Ascending aorta (tissue), 2 donors: ENCODE results near the gene DHRS3. TPM values are rescaled to one million over a fixed set of nuclear protein-coding genes. Genes with fewer than 3 reads are reported as not detected.

Experiments used
- DNase-seq, 2 donors: peaks; one replicate each; pipeline ENCODE4 v3.0.0-alpha.2; 2019; ENCODE audit warnings: low spot score in 2 of 2
- H3K27ac ChIP-seq, 2 donors: fragments of 200-600 bp; sonication (generic); one replicate each; pipeline ENCODE4 v1.5.1; 2016 to 2017; ENCODE audit warnings: mild to moderate bottlenecking in 1 of 2
- H3K27me3 ChIP-seq: fragments of 200-600 bp; sonication (generic); one replicate; pipeline ENCODE4 v1.5.1; 2017
- H3K36me3 ChIP-seq, 2 donors: fragments of 200-600 bp; sonication (generic); one replicate each; pipeline ENCODE4 v1.5.1; 2016
- H3K4me1 ChIP-seq, 2 donors: fragments of 200-600 bp; sonication (generic); one replicate each; pipeline ENCODE4 v1.5.1; 2016 to 2017; ENCODE audit warnings: mild to moderate bottlenecking in 1 of 2
- H3K4me3 ChIP-seq, 2 donors: fragments of 200-600 bp; sonication (generic); one replicate each; pipeline ENCODE4 v1.5.1; 2016 to 2017; ENCODE audit warnings: mild to moderate bottlenecking in 1 of 2
- H3K9me3 ChIP-seq, 2 donors: fragments of 200-600 bp; sonication (generic); one replicate each; pipeline ENCODE4 v1.5.1; 2016
- CTCF ChIP-seq, 3 experiments: fragments of 200-600 bp in 2 of 3; fragments of 450-650 bp in 1 of 3; sonication (generic) in 2 of 3; IDR thresholded peaks; one replicate each; pipeline ENCODE4 v1.5.1; 2016 to 2019; ENCODE audit warnings: antibody characterized with exemption in 3 of 3, mild to moderate bottlenecking in 1 of 3, moderate library complexity in 1 of 3
- intact Hi-C: fragments of 100-400 bp; cut with DNase I; formaldehyde crosslinking; loops from one replicate; pipeline ENCODE4 v1.15.1; 2023
- total RNA-seq: library from RNA; depleted of rRNA; stranded (reverse); fragments of >200 nt; gene quantifications from one replicate; pipeline ENCODE4 v1.1.0, GENCODE V29; 2016

The DHRS3 gene
- total RNA-seq, 1 donor from 2014 or later = 39.4 TPM

- intact Hi-C loops = no loop called here
- Histone ChIP-seq H3K4me1 (no peaks in the 10 kb centered on the region), H3K27ac (no peak within 1 kb of the TSS), H3K27me3 (no peaks in the 10 kb centered on the region), H3K4me3 (no peak within 1 kb of the TSS), H3K9me3 (peaks cover 13 to 24% of the 10 kb centered on the region in 2 donors), H3K36me3 (no peaks in the 10 kb centered on the region)
- TF ChIP-seq CTCF (IDR thresholded peaks at IDR 0.05) = no peak
- no peak for DNase-seq
Observed at GRCh38 chr1:12643785-12644184, 25.8 kb upstream of the DHRS3 start, which contains the start of gene AADACL4. AADACL4 (plus strand) TSS chr1:12644085; CDS start chr1:12644547, 462 bp downstream.

- H3K4me3 ChIP-seq = no peak overlapping the region
- H3K9me3 ChIP-seq = peaks cover 13 to 24% of the 10 kb centered on the region in 2 donors
- no peaks in the 10 kb centered on the region for H3K36me3 ChIP-seq
- no peaks in the 10 kb centered on the region for H3K27me3 ChIP-seq
- no peak for DNase-seq
- H3K4me1 ChIP-seq = no peaks in the 10 kb centered on the region
- intact Hi-C loops = no loop called here
- H3K27ac ChIP-seq = no peak overlapping the region
- TF ChIP-seq CTCF (IDR thresholded peaks at IDR 0.05) = no peak
Observed at GRCh38 chr1:12643079-12643478, 25.1 kb upstream of the DHRS3 start.

- no peak for TF ChIP-seq CTCF (IDR thresholded peaks at IDR 0.05)
- no peak overlapping the region for H3K4me3 ChIP-seq
- no peak for DNase-seq
- peaks cover 13 to 24% of the 10 kb centered on the region in 2 donors for H3K9me3 ChIP-seq
- no peak overlapping the region for H3K27ac ChIP-seq
- H3K4me1 ChIP-seq = peaks cover 7 to 10% of the 10 kb centered on the region in 2 donors
- intact Hi-C loops = no loop called here
- H3K27me3 ChIP-seq = no peaks in the 10 kb centered on the region
- no peaks in the 10 kb centered on the region for H3K36me3 ChIP-seq
Observed at GRCh38 chr1:12640958-12641272, 22.9 kb upstream of the DHRS3 start.

GRCh38 chr1:12640237-12640957 lies 22.4 kb upstream of the DHRS3 start:
- Histone ChIP-seq H3K4me1 (peaks cover 7 to 10% of the 10 kb centered on the region in 2 donors), H3K27ac (no peak overlapping the region), H3K4me3 (no peak overlapping the region), H3K36me3 (no peaks in the 10 kb centered on the region), H3K27me3 (no peaks in the 10 kb centered on the region), H3K9me3 (peaks cover 13 to 24% of the 10 kb centered on the region in 2 donors)
- no peak for TF ChIP-seq CTCF (IDR thresholded peaks at IDR 0.05)
- no peak for DNase-seq
- intact Hi-C loops = no loop called here

GRCh38 chr1:12637693-12638092 lies 19.7 kb upstream of the DHRS3 start:
- H3K9me3 ChIP-seq = peaks cover 13 to 24% of the 10 kb centered on the region in 2 donors
- H3K27me3 ChIP-seq = no peaks in the 10 kb centered on the region
- H3K36me3 ChIP-seq = no peaks in the 10 kb centered on the region
- intact Hi-C loops = no loop called here
- H3K4me3 ChIP-seq = no peak overlapping the region
- peaks cover 7 to 10% of the 10 kb centered on the region in 2 donors for H3K4me1 ChIP-seq
- no peak for TF ChIP-seq CTCF (IDR thresholded peaks at IDR 0.05)
- DNase-seq = no peak
- H3K27ac ChIP-seq = no peak overlapping the region
